OCI-LY7 (cell line): ENCODE data around the gene CLK2. TPM values are rescaled to one million over a fixed set of nuclear protein-coding genes. Genes with fewer than 3 reads are reported as not detected.
A peak's percentile ranks its signal among the peaks of the same experiment; 100 is the strongest.

Source experiments
- BruUV-seq: library from RNA; stranded (reverse); fragments of 400-500 nt; replicated peaks from 2 replicates; lab custom pipeline; 2021; lab: Mats Ljungman, UMichigan
- CTCF ChIA-PET: fragments of 300-600 bp; sonication (Branson Sonifier 250); formaldehyde crosslinking; loops from one replicate; lab custom pipeline; 2022; ENCODE audit warnings: antibody characterized with exemption; ENCODE audit not compliant: unreplicated experiment; lab: Charles Lee
- POLR2A ChIA-PET: fragments of 300-600 bp; sonication (Branson Sonifier 250); formaldehyde crosslinking; loops from one replicate; lab custom pipeline; 2022; ENCODE audit warnings: antibody characterized with exemption; lab: Charles Lee
- DNase-seq: peaks from one replicate; pipeline ENCODE4 v3.0.0-alpha.2; 2015; ENCODE audit warnings: low spot score
- H2AFZ ChIP-seq: fragments of 200-600 bp; sonication (generic), shearing (Covaris generic); 2 replicates; pipeline ENCODE4 v1.6.1; 2014; ENCODE audit warnings: mild to moderate bottlenecking, antibody characterized with exemption, low read length, moderate library complexity
- H3K27ac ChIP-seq: fragments of 200-600 bp; sonication (generic); 2 replicates; pipeline ENCODE4 v1.5.1; 2014; ENCODE audit warnings: mixed run types, low read depth, mild to moderate bottlenecking, moderate library complexity, low read length, inconsistent platforms; ENCODE audit not compliant: poor library complexity, severe bottlenecking
- H3K36me3 ChIP-seq: fragments of 200-600 bp; sonication (generic); 2 replicates; pipeline ENCODE4 v1.6.1; 2014; ENCODE audit warnings: mild to moderate bottlenecking, antibody characterized with exemption, low read length, moderate library complexity, mixed read lengths; ENCODE audit not compliant: insufficient read depth
- H3K4me1 ChIP-seq: fragments of 200-600 bp; sonication (generic); 2 replicates; pipeline ENCODE4 v1.5.1; 2014; ENCODE audit warnings: mild to moderate bottlenecking, low read length; ENCODE audit not compliant: insufficient read depth, poor library complexity, severe bottlenecking
- H3K4me2 ChIP-seq: fragments of 200-600 bp; sonication (generic); 2 replicates; pipeline ENCODE4 v1.6.1; 2014; ENCODE audit warnings: mild to moderate bottlenecking, low read length
- H3K4me3 ChIP-seq: fragments of 200-600 bp; sonication (generic); 2 replicates; pipeline ENCODE4 v1.5.1; 2014; ENCODE audit warnings: mild to moderate bottlenecking, low read depth, low read length; ENCODE audit not compliant: poor library complexity, severe bottlenecking
- H3K79me2 ChIP-seq: fragments of 200-600 bp; sonication (generic); 2 replicates; pipeline ENCODE4 v1.6.1; 2016; ENCODE audit warnings: low read depth, mild to moderate bottlenecking, low read length, moderate library complexity, mixed read lengths; ENCODE audit not compliant: insufficient read depth
- H3K9me2 ChIP-seq: fragments of 200-600 bp; sonication (generic); 2 replicates; pipeline ENCODE4 v1.6.1; 2016; ENCODE audit warnings: mild to moderate bottlenecking, low read length, mixed read lengths; ENCODE audit not compliant: insufficient read depth
- H3K9me3 ChIP-seq: fragments of 200-600 bp; sonication (generic); 2 replicates; pipeline ENCODE4 v1.6.1; 2014; ENCODE audit warnings: mild to moderate bottlenecking, mixed run types, low read length, mixed read lengths
- H4K20me1 ChIP-seq: fragments of 200-600 bp; sonication (generic); 2 replicates; pipeline ENCODE4 v1.6.1; 2014; ENCODE audit warnings: mild to moderate bottlenecking, antibody characterized with exemption, low read length, moderate library complexity, mixed read lengths; ENCODE audit not compliant: insufficient read depth
- CTCF ChIP-seq: fragments of 200-600 bp; sonication (generic); conservative IDR thresholded peaks from 2 replicates; pipeline ENCODE4 v1.5.1; 2014; ENCODE audit warnings: mild to moderate bottlenecking, antibody characterized with exemption, low read length, moderate library complexity, mixed read lengths
- EZH2phosphoT487 ChIP-seq: fragments of 200-600 bp; sonication (generic); IDR thresholded peaks from 2 replicates; pipeline ENCODE4 v1.6.1; 2018; ENCODE audit warnings: low read depth, borderline replicate concordance, mild to moderate bottlenecking, mixed run types, antibody characterized with exemption, low read length, moderate library complexity, mixed read lengths
- intact Hi-C: fragments of 100-400 bp; cut with micrococcal nuclease; formaldehyde crosslinking; loops from one replicate; pipeline ENCODE4 v1.10.0; 2022; ENCODE audit not compliant: unreplicated experiment
- total RNA-seq, 2 experiments: library from RNA; depleted of rRNA in 1 of 2; stranded (reverse); fragments of >200 nt in 1 of 2; shearing (Covaris generic) in 1 of 2; gene quantifications; 2 replicates each; pipeline ENCODE4 v1.2.3, GENCODE V29; 2014 to 2022

Gene CLK2
- total RNA-seq, 2 experiments from 2014 or later = 96.7 to 121 TPM

- no TSS peak for BruUV-seq
- Histone ChIP-seq H3K36me3 (0 out of 2 replicates have a peak, but pooled peaks cover 7% of the 10 kb centered on the region), H3K79me2 (peaks cover 16% of the 10 kb centered on the region; the same call in 1 of the 2 replicates), H4K20me1 (no peaks in the 10 kb centered on the region), H3K9me3 (no peaks in the 10 kb centered on the region), H2AFZ (peak overlapping the region; percentile 47; the same call in 1 of the 2 replicates), H3K4me2 (peak overlapping the region; percentile 96), H3K9me2 (no peaks in the 10 kb centered on the region), H3K27ac (peak overlapping the region; percentile 82), H3K4me1 (peaks cover 38% of the 10 kb centered on the region), H3K4me3 (peak overlapping the region; percentile 81)
- TF ChIP-seq EZH2phosphoT487 (no peak), CTCF (peak; percentile 63)
- DNase-seq = peak; percentile 100
- POLR2A ChIA-PET = interaction anchor here (0.7 to 1.2 kb wide), 5 partner anchors 20 to 204 kb away, joined by 3 to 4 read pairs (median 3); partner anchors contain the start of gene FDPS
- intact Hi-C loops = loop anchor here (1.0 kb wide), 3 partner anchors 18 to 68 kb away; partner anchors contain the start of gene THBS3
- CTCF ChIA-PET = interaction anchor here (0.5 to 0.8 kb wide), 2 partner anchors 280 to 1141 kb away, joined by 4 read pairs; no protein-coding TSS in a partner anchor
Observed at GRCh38 chr1:155244368-155245162, 28.7 kb downstream of the CLK2 start.

DNA sequence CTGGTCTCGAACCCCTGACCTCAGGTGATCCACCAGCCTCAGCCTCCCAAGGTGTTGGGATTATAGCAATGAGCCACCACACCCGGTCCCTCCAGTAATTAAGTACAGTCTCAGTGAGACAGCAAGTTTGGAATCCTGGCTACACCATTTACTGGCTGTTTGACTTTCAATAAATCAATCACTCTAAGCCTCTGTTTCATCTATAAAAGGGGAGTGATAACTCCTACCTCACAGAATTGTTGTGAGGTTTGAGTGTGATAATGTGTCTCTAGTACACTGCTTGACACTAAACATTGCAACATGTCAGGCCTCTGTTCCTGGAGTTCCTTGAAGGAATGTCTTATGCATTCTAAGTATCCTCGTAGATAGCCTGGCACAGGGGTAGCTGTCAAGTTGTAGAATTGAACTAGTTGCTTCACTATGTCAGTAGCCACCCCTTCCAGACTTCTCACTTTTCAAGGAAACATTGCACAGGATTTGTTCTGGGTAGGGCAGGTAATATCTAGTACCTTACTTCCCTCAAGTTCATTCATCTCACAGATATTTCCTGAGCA, 30.4 kb downstream of the CLK2 start:
- Histone ChIP-seq H3K9me2 (no peaks in the 10 kb centered on the region), H2AFZ (no peak overlapping the region), H3K79me2 (peaks cover 16% of the 10 kb centered on the region; the same call in 1 of the 2 replicates), H4K20me1 (no peaks in the 10 kb centered on the region), H3K4me2 (peak overlapping the region; percentile 96), H3K9me3 (no peaks in the 10 kb centered on the region), H3K27ac (peak overlapping the region; percentile 82), H3K4me3 (peak overlapping the region; percentile 81), H3K36me3 (0 out of 2 replicates have a peak, but pooled peaks cover 7% of the 10 kb centered on the region), H3K4me1 (peaks cover 38% of the 10 kb centered on the region)
- ChIA-PET CTCF (no interaction called here), POLR2A (interaction anchor here (0.7 kb wide), 1 partner anchor 190 kb away, joined by 5 read pairs; no protein-coding TSS in a partner anchor)
- DNase-seq = no peak
- no TSS peak for BruUV-seq
- intact Hi-C loops = no loop called here
- TF ChIP-seq EZH2phosphoT487 (no peak), CTCF (no peak)
